ENCODE measurements around the gene TEX264. TPM values are rescaled to one million over a fixed set of nuclear protein-coding genes. Genes with fewer than 3 reads are reported as not detected.

The TEX264 gene
- total RNA-seq, 1 experiment from 2014 or later, result 35.0 TPM

Other genes starting within 250 kb of the TEX264 start
- 35.4 and 37.9 TPM in 2 replicates for gene DCAF1, start 171.2 kb upstream of the TEX264 start, total RNA-seq (2014; rRNA removed; shearing (Covaris generic))
- gene RAD54L2, start 132.5 kb upstream of the TEX264 start, total RNA-seq (2014; rRNA removed; shearing (Covaris generic)), result 25.6 and 29.5 TPM in 2 replicates
- 0.16 and 0.30 TPM in 2 replicates for gene GRM2, start 35.8 kb downstream of the TEX264 start, total RNA-seq (2014; rRNA removed; shearing (Covaris generic))
- gene IQCF6, start 108.0 kb downstream of the TEX264 start, total RNA-seq (2014; rRNA removed; shearing (Covaris generic)), result not detected in 2 replicates
- gene IQCF2, start 190.4 kb downstream of the TEX264 start, total RNA-seq (2014; rRNA removed; shearing (Covaris generic)), result not detected in 2 replicates
- not detected in 2 replicates for gene IQCF5, start 204.3 kb downstream of the TEX264 start, total RNA-seq (2014; rRNA removed; shearing (Covaris generic))
- gene IQCF1, start 232.1 kb downstream of the TEX264 start, total RNA-seq (2014; rRNA removed; shearing (Covaris generic)), result not detected in 2 replicates